Measurements from ENCODE around the gene DIS3L2. TPM values are rescaled to one million over a fixed set of nuclear protein-coding genes. Genes with fewer than 3 reads are reported as not detected.

The DIS3L2 gene
- total RNA-seq, 1 experiment from 2014 or later: 28.5 TPM

- no peaks in the 10 kb centered on the region for H3K27me3 Mint-ChIP-seq (ENCODE audit: low read depth)
- CTCF ChIA-PET: no interaction called here
These were observed 150.0 kb downstream of the DIS3L2 start for GRCh38 chr2:232111551-232111950.

DNA sequence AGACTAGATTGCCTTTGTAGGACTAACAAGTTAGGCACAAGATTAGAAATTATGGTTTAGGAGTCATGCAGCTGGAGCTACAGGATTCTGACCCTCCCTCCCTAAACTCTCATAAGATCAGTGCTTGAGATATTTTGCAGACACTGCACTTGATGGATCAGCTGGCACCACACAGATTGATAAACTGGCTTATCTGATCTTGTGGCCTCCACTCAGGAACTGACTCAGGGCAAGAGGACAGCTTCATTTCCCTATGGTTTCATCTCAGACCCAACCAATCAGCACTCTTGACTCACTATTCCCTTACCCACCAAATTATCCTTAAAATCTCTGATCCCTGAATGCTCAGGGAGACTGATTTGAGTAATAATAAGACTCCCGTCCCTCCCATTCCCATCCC is 152.3 kb downstream of the DIS3L2 start:
- no peaks in the 10 kb centered on the region for H3K9me3 Mint-ChIP-seq
- H3K27me3 Mint-ChIP-seq (ENCODE audit: low read depth): no peaks in the 10 kb centered on the region
- no peak overlapping the region for H3K27ac Mint-ChIP-seq
- peaks cover 17% of the 10 kb centered on the region for H3K4me1 Mint-ChIP-seq
- ATAC-seq (no peak), DNase-seq (ENCODE audit: low spot score) (no peak)
- POLR2A ChIA-PET: no interaction called here
- H3K36me3 Mint-ChIP-seq: no peaks in the 10 kb centered on the region
- no peak overlapping the region for H3K4me3 Mint-ChIP-seq
- CTCF ChIA-PET: interaction anchor here (0.7 to 1.3 kb wide), 4 partner anchors 28 to 214 kb away, joined by 3 to 5 read pairs (median 4); no protein-coding TSS in a partner anchor
- TF ChIP-seq ESRRA (CRISPR knock-in tag; IDR thresholded peaks at IDR 0.05; ENCODE audit: borderline replicate concordance) (no peak), ZNF532 (CRISPR knock-in tag; IDR thresholded peaks at IDR 0.05; ENCODE audit: borderline replicate concordance) (no peak), E2F4 (CRISPR knock-in tag; IDR thresholded peaks at IDR 0.05; ENCODE audit: borderline replicate concordance, low read depth) (no peak), CDX4 (CRISPR knock-in tag; IDR thresholded peaks at IDR 0.05; ENCODE audit: borderline replicate concordance) (no peak), TCF7 (CRISPR knock-in tag; IDR thresholded peaks at IDR 0.05; ENCODE audit: low read depth) (no peak), USF1 (CRISPR knock-in tag; IDR thresholded peaks at IDR 0.05) (no peak), ZBTB21 (CRISPR knock-in tag; IDR thresholded peaks at IDR 0.05; ENCODE audit: borderline replicate concordance) (no peak), CREB1 (CRISPR knock-in tag; IDR thresholded peaks at IDR 0.05) (no peak), TP53 (CRISPR knock-in tag; IDR thresholded peaks at IDR 0.05) (no peak), SMAD4 (CRISPR knock-in tag; IDR thresholded peaks at IDR 0.05) (no peak)
- TF ChIP-seq, protein P1, sequence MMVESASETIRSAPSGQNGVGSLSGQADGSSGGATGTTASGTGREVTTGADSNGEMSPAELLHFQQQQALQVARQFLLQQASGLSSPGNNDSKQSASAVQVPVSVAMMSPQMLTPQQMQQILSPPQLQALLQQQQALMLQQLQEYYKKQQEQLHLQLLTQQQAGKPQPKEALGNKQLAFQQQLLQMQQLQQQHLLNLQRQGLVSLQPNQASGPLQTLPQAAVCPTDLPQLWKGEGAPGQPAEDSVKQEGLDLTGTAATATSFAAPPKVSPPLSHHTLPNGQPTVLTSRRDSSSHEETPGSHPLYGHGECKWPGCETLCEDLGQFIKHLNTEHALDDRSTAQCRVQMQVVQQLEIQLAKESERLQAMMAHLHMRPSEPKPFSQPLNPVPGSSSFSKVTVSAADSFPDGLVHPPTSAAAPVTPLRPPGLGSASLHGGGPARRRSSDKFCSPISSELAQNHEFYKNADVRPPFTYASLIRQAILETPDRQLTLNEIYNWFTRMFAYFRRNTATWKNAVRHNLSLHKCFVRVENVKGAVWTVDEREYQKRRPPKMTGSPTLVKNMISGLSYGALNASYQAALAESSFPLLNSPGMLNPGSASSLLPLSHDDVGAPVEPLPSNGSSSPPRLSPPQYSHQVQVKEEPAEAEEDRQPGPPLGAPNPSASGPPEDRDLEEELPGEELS (CRISPR knock-in tag; IDR thresholded peaks at IDR 0.05): no peak

More at GRCh38 chr2:232111551-232111950, 150.0 kb downstream of the DIS3L2 start:
- Mint-ChIP-seq H3K36me3 (no peaks in the 10 kb centered on the region), H3K27ac (no peak overlapping the region), H3K9me3 (no peaks in the 10 kb centered on the region), H3K4me3 (no peak overlapping the region), H3K4me1 (peaks cover 24% of the 10 kb centered on the region)
- TF ChIP-seq TEAD1 (CRISPR knock-in tag; IDR thresholded peaks at IDR 0.05): no peak
- TF ChIP-seq GABPB1 (CRISPR knock-in tag; IDR thresholded peaks at IDR 0.05): no peak
- TF ChIP-seq HMGA2 (CRISPR knock-in tag; IDR thresholded peaks at IDR 0.05): no peak
- TF ChIP-seq, protein P2, sequence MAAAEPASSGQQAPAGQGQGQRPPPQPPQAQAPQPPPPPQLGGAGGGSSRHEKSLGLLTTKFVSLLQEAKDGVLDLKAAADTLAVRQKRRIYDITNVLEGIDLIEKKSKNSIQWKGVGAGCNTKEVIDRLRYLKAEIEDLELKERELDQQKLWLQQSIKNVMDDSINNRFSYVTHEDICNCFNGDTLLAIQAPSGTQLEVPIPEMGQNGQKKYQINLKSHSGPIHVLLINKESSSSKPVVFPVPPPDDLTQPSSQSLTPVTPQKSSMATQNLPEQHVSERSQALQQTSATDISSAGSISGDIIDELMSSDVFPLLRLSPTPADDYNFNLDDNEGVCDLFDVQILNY (CRISPR knock-in tag; IDR thresholded peaks at IDR 0.05): no peak
- TF ChIP-seq, protein P3, sequence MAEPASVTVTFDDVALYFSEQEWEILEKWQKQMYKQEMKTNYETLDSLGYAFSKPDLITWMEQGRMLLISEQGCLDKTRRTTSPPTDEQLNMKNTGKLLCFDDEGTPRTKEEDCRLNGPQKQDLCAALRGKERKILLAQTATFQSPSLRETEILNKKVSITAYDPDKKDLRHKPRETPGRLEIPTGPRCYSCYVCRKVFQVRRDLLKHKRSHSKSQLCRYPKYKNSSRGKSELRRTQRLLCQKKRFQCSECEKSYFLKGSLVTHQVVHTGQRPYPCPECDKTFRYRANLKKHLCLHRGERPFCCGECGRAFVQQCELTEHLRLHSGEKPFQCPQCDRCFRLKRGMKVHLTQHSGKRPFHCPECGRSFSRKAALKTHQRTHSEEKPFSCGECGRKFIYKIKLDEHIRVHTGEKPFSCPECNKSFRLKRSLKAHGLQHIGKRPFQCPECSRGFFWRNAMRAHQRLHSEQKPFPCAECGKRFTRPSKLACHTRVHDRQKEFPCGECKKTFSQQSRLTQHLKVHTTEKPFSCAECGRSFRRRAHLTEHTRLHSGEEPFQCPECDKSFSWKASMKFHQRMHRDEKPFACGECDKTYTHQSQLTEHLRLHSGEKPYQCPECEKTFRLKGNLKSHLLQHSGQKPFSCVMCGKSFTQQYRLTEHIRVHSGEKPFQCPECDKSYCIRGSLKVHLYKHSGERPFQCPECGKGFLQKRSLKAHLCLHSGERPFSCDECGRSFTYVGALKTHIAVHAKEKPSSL (CRISPR knock-in tag; conservative IDR thresholded peaks at IDR 0.05): no peak
- no peak for TF ChIP-seq NR3C1 (CRISPR knock-in tag; conservative IDR thresholded peaks at IDR 0.05; ENCODE audit: low read depth)
- no peak for TF ChIP-seq ZNF396 (CRISPR knock-in tag; IDR thresholded peaks at IDR 0.05; ENCODE audit: borderline replicate concordance)
- TF ChIP-seq ESRRA (CRISPR knock-in tag; IDR thresholded peaks at IDR 0.05; ENCODE audit: borderline replicate concordance): no peak
- TF ChIP-seq ATF1 (CRISPR knock-in tag; IDR thresholded peaks at IDR 0.05): no peak
- TF ChIP-seq, protein P4, sequence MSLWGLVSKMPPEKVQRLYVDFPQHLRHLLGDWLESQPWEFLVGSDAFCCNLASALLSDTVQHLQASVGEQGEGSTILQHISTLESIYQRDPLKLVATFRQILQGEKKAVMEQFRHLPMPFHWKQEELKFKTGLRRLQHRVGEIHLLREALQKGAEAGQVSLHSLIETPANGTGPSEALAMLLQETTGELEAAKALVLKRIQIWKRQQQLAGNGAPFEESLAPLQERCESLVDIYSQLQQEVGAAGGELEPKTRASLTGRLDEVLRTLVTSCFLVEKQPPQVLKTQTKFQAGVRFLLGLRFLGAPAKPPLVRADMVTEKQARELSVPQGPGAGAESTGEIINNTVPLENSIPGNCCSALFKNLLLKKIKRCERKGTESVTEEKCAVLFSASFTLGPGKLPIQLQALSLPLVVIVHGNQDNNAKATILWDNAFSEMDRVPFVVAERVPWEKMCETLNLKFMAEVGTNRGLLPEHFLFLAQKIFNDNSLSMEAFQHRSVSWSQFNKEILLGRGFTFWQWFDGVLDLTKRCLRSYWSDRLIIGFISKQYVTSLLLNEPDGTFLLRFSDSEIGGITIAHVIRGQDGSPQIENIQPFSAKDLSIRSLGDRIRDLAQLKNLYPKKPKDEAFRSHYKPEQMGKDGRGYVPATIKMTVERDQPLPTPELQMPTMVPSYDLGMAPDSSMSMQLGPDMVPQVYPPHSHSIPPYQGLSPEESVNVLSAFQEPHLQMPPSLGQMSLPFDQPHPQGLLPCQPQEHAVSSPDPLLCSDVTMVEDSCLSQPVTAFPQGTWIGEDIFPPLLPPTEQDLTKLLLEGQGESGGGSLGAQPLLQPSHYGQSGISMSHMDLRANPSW (CRISPR knock-in tag; conservative IDR thresholded peaks at IDR 0.05; ENCODE audit: low read depth): no peak
- no peak for TF ChIP-seq RELA (CRISPR knock-in tag; IDR thresholded peaks at IDR 0.05; ENCODE audit: borderline replicate concordance)
- POLR2A ChIA-PET: no interaction called here
- ATAC-seq: no peak
- DNase-seq (ENCODE audit: low spot score): no peak

All from WTC11 (cell line).